Ovary (tissue), 9 donors: Measurements from ENCODE around the gene SELENON. TPM values are rescaled to one million over a fixed set of nuclear protein-coding genes. Genes with fewer than 3 reads are reported as not detected.

Source experiments
- DNase-seq, 5 donors: peaks; one replicate each; pipeline ENCODE4 v3.0.0-alpha.2; 2019 to 2020
- H3K27ac ChIP-seq, 2 donors: fragments of 200-600 bp; one replicate each; pipeline versions ENCODE4 v1.5.1 to v1.8.0; 2019 to 2022
- H3K27me3 ChIP-seq: fragments of 200-600 bp; one replicate; pipeline ENCODE4 v1.8.0; 2022
- H3K36me3 ChIP-seq: fragments of 200-600 bp; sonication (generic); one replicate; pipeline ENCODE4 v1.5.1; 2019
- H3K4me1 ChIP-seq: one replicate; pipeline ENCODE4 v1.8.1; 2013; ENCODE audit warnings: mild to moderate bottlenecking, moderate library complexity; ENCODE audit not compliant: insufficient read depth
- H3K4me3 ChIP-seq: fragments of 200-600 bp; sonication (generic); one replicate; pipeline ENCODE4 v1.5.1; 2017
- H3K9me3 ChIP-seq, 2 donors: fragments of 200-600 bp in 1 of 2; sonication (generic) in 1 of 2; one replicate each; pipeline versions ENCODE4 v1.5.1 to v1.8.1; 2013 to 2019; ENCODE audit warnings: mild to moderate bottlenecking in 1 of 2, moderate library complexity in 1 of 2
- CTCF ChIP-seq, 3 donors: fragments of 450-650 bp in 2 of 3; fragments of 200-600 bp in 1 of 3; IDR thresholded peaks; one replicate each; pipeline versions ENCODE4 v1.5.1 to v1.8.0; 2016 to 2022; ENCODE audit warnings: antibody characterized with exemption in 3 of 3, mild to moderate bottlenecking in 1 of 3
- EP300 ChIP-seq: sonication (generic); formaldehyde crosslinking; IDR thresholded peaks from one replicate; pipeline ENCODE4 v1.6.1; 2017; ENCODE audit warnings: antibody characterized with exemption
- POLR2A ChIP-seq: fragments of 450-650 bp; IDR thresholded peaks from one replicate; pipeline ENCODE4 v1.6.1; 2017; ENCODE audit warnings: antibody characterized with exemption, mild to moderate bottlenecking, moderate library complexity
- WGBS, 3 donors: extraction: QIAGEN DNeasy Blood & Tissue Kit in 1 of 3; methylation state at CpG; one replicate each; pipeline versions ENCODE4 v1.1.5 to v1.1.7; 2013 to 2017; 5-methylcytosine and 5-hydroxymethylcytosine counted together
- intact Hi-C, 4 donors: fragments of 100-400 bp; cut with DNase I; formaldehyde crosslinking; loops; one replicate each; pipeline versions ENCODE4 v1.11.0 to v1.15.1; 2022 to 2023
- polyA plus RNA-seq, 2 donors: library from polyadenylated mRNA; stranded (reverse); fragments of 200-250 nt in 1 of 2; fragments of 350-450 nt in 1 of 2; fragmentation: Illumina TruSeq in 1 of 2; extraction: RNeasy Lipid Tissue Mini Kit (QIAGEN cat#74804) in 1 of 2; gene quantifications; one replicate each; pipeline ENCODE4 v1.2.3, GENCODE V29; 2013 to 2014
- total RNA-seq, 7 donors: library from RNA; depleted of rRNA in 2 of 7; stranded (reverse); fragments of >200 nt in 2 of 7; fragmentation: NEBNext Ultra II Directional in 3 of 7; extraction: Animal tissue kit (Norgen Biotek cat#: 25700) in 3 of 7; gene quantifications; one replicate each; pipeline versions ENCODE4 v1.1.0 to v1.2.4, GENCODE V29; 2016 to 2023
- donor health status: DM: no; HTN: no; CAD: no; lungs with moderate emphysema.
- donor health status: DM: no; HTN: no; CAD: no.
- donor health status: Bipolar disorder and iron deficiency.
- donor health status: DM: yes; HTN: yes; CAD: no.
- donor health status: DM: no; HTN: no; CAD: no.
- donor health status: DM: yes; HTN: yes; CAD: no.

SELENON gene
- total and polyA plus RNA-seq, 9 donors, result 13.9 to 139 (median 66.3) TPM

GRCh38 chr1:25858494-25858893, 58.5 kb downstream of the SELENON start:
- Histone ChIP-seq H3K4me1 (peaks cover 3% of the 10 kb centered on the region), H3K36me3 (no peaks in the 10 kb centered on the region), H3K4me3 (no peak overlapping the region), H3K27ac (no peak overlapping the region), H3K27me3 (no peaks in the 10 kb centered on the region), H3K9me3 (no peaks in the 10 kb centered on the region)
- intact Hi-C loops, result no loop called here
- TF ChIP-seq CTCF (IDR thresholded peaks at IDR 0.05) (no peak), POLR2A (no peak), EP300 (no peak)
- no peak for DNase-seq
- 49 to 55% (median 50%) methylated on average over 7 of the region's 7 CpGs for WGBS, 3 donors

GRCh38 chr1:25858906-25859789, 59.2 kb downstream of the SELENON start, which contains the start of gene AUNIP:
Gene AUNIP, minus strand, starts transcription at chr1:25859457. Its CDS starts 100 bp downstream, at chr1:25859357.
- 2% methylated on average over 75 to 77 of the region's 77 CpGs for WGBS, 3 donors
- peak within 1 kb of the TSS in 1 of 2 donors; percentile 71 for H3K27ac ChIP-seq

GRCh38 chr1:25861316-25862286, 61.6 kb downstream of the SELENON start:
- TF ChIP-seq CTCF (IDR thresholded peaks at IDR 0.05) (no peak), POLR2A (no peak), EP300 (no peak)
- peaks cover 3% of the 10 kb centered on the region for H3K4me1 ChIP-seq
- no peak overlapping the region for H3K4me3 ChIP-seq
- intact Hi-C loops, result no loop called here
- WGBS, 3 donors, result 68 to 76% (median 74%) methylated on average over 16 of the region's 16 CpGs
- no peaks in the 10 kb centered on the region for H3K9me3 ChIP-seq
- H3K27ac ChIP-seq, result no peak overlapping the region
- no peaks in the 10 kb centered on the region for H3K27me3 ChIP-seq
- H3K36me3 ChIP-seq, result no peaks in the 10 kb centered on the region
- DNase-seq, result no peak

More at GRCh38 chr1:25858906-25859789, 59.2 kb downstream of the SELENON start, which contains the start of gene AUNIP:
- TF ChIP-seq POLR2A (peak; percentile 59), CTCF (IDR thresholded peaks at IDR 0.05) (no peak)
- Histone ChIP-seq H3K4me3 (peak within 1 kb of the TSS; percentile 49), H3K27me3 (no peaks in the 10 kb centered on the region), H3K36me3 (no peaks in the 10 kb centered on the region), H3K4me1 (peaks cover 3% of the 10 kb centered on the region), H3K9me3 (no peaks in the 10 kb centered on the region)
- intact Hi-C loops, result no loop called here
- peak; percentile 89 to 94 (median 91) for DNase-seq

DNA sequence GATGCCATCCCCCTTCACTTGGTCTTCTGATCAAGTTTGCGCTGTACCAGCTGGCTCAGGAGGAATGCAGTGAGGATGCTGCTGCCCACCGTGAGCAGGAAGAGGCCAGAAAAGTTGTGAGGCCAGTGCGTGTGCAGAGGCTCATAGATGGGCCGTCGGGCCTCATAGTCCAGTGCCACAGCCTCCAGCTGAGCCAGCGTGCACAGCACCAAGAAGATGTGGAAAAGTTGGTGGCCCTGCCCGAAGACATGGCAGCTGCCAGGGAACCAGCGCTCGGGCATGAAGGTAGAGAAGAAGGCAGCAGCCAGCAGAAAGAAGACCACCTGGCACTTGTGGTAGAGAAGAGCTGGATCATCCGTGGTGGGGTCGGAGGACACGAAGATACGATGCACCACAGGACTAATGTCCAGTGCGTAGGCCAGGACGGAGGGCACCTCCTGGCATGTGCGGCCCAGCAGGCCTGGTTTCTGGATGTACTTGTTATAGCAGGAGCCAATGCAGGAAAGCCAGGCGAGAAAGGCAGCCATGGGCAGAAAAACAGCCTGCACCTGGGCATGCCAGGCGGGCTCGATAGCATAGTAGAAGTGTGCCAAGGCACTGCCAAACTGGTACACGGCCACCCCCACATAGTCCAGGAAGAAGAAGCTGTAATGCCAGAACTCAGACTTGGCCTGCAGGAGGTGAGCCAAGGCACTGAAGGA, 62.9 kb downstream of the SELENON start:
- Histone ChIP-seq H3K36me3 (no peaks in the 10 kb centered on the region), H3K4me3 (no peak overlapping the region), H3K9me3 (no peaks in the 10 kb centered on the region), H3K27ac (no peak overlapping the region), H3K27me3 (no peaks in the 10 kb centered on the region), H3K4me1 (peaks cover 3% of the 10 kb centered on the region)
- intact Hi-C loops, result no loop called here
- no peak for TF ChIP-seq POLR2A
- TF ChIP-seq EP300, result no peak
- no peak for DNase-seq
- 86 to 93% (median 90%) methylated on average over 20 of the region's 20 CpGs for WGBS, 3 donors
